ENCODE data around the gene LINGO1. TPM values are rescaled to one million over a fixed set of nuclear protein-coding genes. Genes with fewer than 3 reads are reported as not detected.

LINGO1 gene
- total and polyA plus RNA-seq, 5 donors from 2014 or later = not detected

GRCh38 chr15:77671362-77672056 is 38.8 kb upstream of the LINGO1 start:
- H3K4me3 Mint-ChIP-seq = no peak overlapping the region
- Histone ChIP-seq H3K4me1 (ENCODE audit: control insufficient read depth, insufficient read depth, low read length, poor library complexity, severe bottlenecking) (no peaks in the 10 kb centered on the region), H3K4me3 (ENCODE audit: low read depth, low read length) (no peak overlapping the region), H3K36me3 (ENCODE audit: control insufficient read depth, insufficient read depth, low read length) (no peaks in the 10 kb centered on the region), H3K27ac (ENCODE audit: insufficient read depth, low read length, poor library complexity, severe bottlenecking) (no peak overlapping the region), H3K9me3 (ENCODE audit: control insufficient read depth in 2 of 2, low read length in 2 of 2) (no peaks in the 10 kb centered on the region), H3K27me3 (ENCODE audit: control insufficient read depth, insufficient read depth, low read length) (no peaks in the 10 kb centered on the region)
- no peaks in the 10 kb centered on the region for H3K4me1 Mint-ChIP-seq
- H3K9me3 Mint-ChIP-seq = no peaks in the 10 kb centered on the region
- no peaks in the 10 kb centered on the region for H3K36me3 Mint-ChIP-seq
- peaks cover 7% of the 10 kb centered on the region for H3K27me3 Mint-ChIP-seq
- DNase-seq = no peak
- H3K27ac Mint-ChIP-seq = no peak overlapping the region
- no peak for ATAC-seq (ENCODE audit: low read depth in 2 of 2)

- ATAC-seq (ENCODE audit: low read depth in 2 of 2) (no peak), DNase-seq (no peak)
- Mint-ChIP-seq H3K27ac (no peak overlapping the region), H3K27me3 (peaks cover 5% of the 10 kb centered on the region), H3K4me3 (no peak overlapping the region), H3K9me3 (no peaks in the 10 kb centered on the region), H3K36me3 (no peaks in the 10 kb centered on the region), H3K4me1 (no peaks in the 10 kb centered on the region)
- Histone ChIP-seq H3K27me3 (ENCODE audit: control insufficient read depth, insufficient read depth, low read length) (no peaks in the 10 kb centered on the region), H3K27ac (ENCODE audit: insufficient read depth, low read length, poor library complexity, severe bottlenecking) (no peak overlapping the region), H3K36me3 (ENCODE audit: control insufficient read depth, insufficient read depth, low read length) (no peaks in the 10 kb centered on the region), H3K4me3 (ENCODE audit: low read depth, low read length) (no peak overlapping the region), H3K9me3 (ENCODE audit: control insufficient read depth in 2 of 2, low read length in 2 of 2) (no peaks in the 10 kb centered on the region), H3K4me1 (ENCODE audit: control insufficient read depth, insufficient read depth, low read length, poor library complexity, severe bottlenecking) (no peaks in the 10 kb centered on the region)
These were observed 38.0 kb upstream of the LINGO1 start for GRCh38 chr15:77670558-77671361.

DNA sequence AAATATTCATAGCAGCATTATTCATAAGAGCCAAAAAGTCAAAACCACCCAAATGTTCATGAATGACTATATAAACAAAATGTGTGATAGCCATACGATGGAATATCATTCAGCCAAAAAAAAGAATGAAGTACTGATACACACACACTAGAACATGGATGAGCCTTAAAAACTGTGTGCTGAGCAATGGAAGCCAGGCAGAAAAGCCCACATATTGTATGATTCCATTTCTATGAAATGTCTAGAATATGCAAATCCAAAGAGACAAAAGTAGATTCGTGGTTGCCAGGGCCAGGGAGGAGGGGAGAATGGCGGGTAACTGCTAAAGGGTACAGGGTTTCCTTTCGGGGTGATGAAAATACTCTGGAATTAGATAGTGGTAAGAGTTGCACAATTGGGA is 37.2 kb upstream of the LINGO1 start:
- ATAC-seq (ENCODE audit: low read depth in 2 of 2) = no peak
- no peak overlapping the region for H3K4me3 ChIP-seq (ENCODE audit: low read depth, low read length)
- H3K4me1 Mint-ChIP-seq = no peaks in the 10 kb centered on the region
- no peak overlapping the region for H3K27ac ChIP-seq (ENCODE audit: insufficient read depth, low read length, poor library complexity, severe bottlenecking)
- no peaks in the 10 kb centered on the region for H3K9me3 ChIP-seq (ENCODE audit: control insufficient read depth in 2 of 2, low read length in 2 of 2)
- H3K27me3 Mint-ChIP-seq = no peaks in the 10 kb centered on the region
- no peaks in the 10 kb centered on the region for H3K36me3 ChIP-seq (ENCODE audit: control insufficient read depth, insufficient read depth, low read length)
- DNase-seq = no peak
- H3K4me1 ChIP-seq (ENCODE audit: control insufficient read depth, insufficient read depth, low read length, poor library complexity, severe bottlenecking) = no peaks in the 10 kb centered on the region
- H3K27ac Mint-ChIP-seq = no peak overlapping the region
- no peaks in the 10 kb centered on the region for H3K27me3 ChIP-seq (ENCODE audit: control insufficient read depth, insufficient read depth, low read length)
- no peaks in the 10 kb centered on the region for H3K36me3 Mint-ChIP-seq
- no peak overlapping the region for H3K4me3 Mint-ChIP-seq
- H3K9me3 Mint-ChIP-seq = no peaks in the 10 kb centered on the region

DNA sequence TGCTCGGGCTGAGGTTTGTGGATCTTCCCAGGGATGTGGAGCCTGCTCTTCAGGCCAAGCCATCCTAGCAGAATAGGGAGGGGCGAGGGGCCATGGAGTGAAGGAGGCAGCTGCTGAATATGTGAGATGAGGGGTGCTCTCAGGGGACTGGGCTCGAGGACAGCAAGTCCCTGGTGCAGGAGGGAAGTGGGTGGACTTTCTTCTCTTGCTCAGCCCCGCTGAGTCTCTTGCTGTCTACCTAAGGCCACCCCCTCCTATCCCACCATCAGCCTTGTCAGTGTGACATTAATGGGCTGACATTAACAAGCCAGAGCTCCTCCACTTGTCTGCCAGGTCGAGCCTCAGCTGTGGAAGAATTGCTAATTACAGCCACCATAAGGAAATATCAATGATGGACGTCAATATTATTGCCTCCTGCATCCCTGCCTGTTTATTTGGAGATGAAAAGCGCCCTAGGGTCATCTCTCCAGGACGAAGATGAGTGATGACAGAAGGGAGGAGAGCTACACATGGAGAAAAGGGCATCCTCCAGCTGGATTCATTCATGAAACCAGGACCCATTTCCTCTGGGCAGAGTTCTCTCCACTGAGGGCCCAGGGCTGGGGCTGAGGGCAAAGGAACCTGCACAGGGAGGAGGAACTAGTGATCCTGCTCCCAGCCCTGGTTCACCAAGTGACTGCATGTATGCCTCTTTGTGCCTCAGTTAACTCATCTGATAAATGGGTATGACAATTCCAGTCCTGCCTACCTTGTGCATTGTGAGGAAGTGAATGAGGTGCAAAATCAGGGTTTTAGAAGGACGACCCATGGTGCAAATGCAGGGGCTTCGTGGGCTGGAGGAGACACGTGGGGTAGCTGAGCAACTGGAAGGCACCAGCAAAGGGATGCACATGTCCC is 34.9 kb upstream of the LINGO1 start:
- Mint-ChIP-seq H3K9me3 (no peaks in the 10 kb centered on the region), H3K4me1 (no peaks in the 10 kb centered on the region), H3K36me3 (no peaks in the 10 kb centered on the region), H3K27me3 (no peaks in the 10 kb centered on the region), H3K4me3 (no peak overlapping the region), H3K27ac (no peak overlapping the region)
- no peaks in the 10 kb centered on the region for H3K9me3 ChIP-seq (ENCODE audit: control insufficient read depth in 2 of 2, low read length in 2 of 2)
- ATAC-seq (ENCODE audit: low read depth in 2 of 2) = no peak
- H3K36me3 ChIP-seq (ENCODE audit: control insufficient read depth, insufficient read depth, low read length) = no peaks in the 10 kb centered on the region
- no peak overlapping the region for H3K27ac ChIP-seq (ENCODE audit: insufficient read depth, low read length, poor library complexity, severe bottlenecking)
- no peaks in the 10 kb centered on the region for H3K4me1 ChIP-seq (ENCODE audit: control insufficient read depth, insufficient read depth, low read length, poor library complexity, severe bottlenecking)
- H3K4me3 ChIP-seq (ENCODE audit: low read depth, low read length) = no peak overlapping the region
- DNase-seq = no peak
- H3K27me3 ChIP-seq (ENCODE audit: control insufficient read depth, insufficient read depth, low read length) = no peaks in the 10 kb centered on the region

DNA sequence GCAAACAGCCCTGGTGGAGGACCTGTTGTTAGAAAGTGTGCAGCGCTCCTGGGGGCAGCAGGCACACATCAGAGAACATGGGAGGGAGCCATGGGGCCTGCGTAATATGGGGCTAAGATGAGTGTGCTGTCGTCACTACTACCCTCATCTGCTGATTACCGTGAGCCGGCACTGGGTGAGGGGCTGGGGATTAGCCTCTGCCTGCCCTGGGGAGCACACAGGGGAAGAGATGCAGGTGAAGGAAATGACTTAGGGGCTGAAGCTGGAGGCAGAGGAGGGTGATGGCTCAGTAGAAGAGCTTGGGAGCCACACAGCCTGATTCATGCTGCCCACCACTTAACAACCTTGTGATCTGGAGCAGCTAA is 33.6 kb upstream of the LINGO1 start:
- Histone ChIP-seq H3K4me1 (ENCODE audit: control insufficient read depth, insufficient read depth, low read length, poor library complexity, severe bottlenecking) (no peaks in the 10 kb centered on the region), H3K9me3 (ENCODE audit: control insufficient read depth in 2 of 2, low read length in 2 of 2) (no peaks in the 10 kb centered on the region), H3K27me3 (ENCODE audit: control insufficient read depth, insufficient read depth, low read length) (no peaks in the 10 kb centered on the region), H3K4me3 (ENCODE audit: low read depth, low read length) (no peak overlapping the region), H3K27ac (ENCODE audit: insufficient read depth, low read length, poor library complexity, severe bottlenecking) (no peak overlapping the region), H3K36me3 (ENCODE audit: control insufficient read depth, insufficient read depth, low read length) (no peaks in the 10 kb centered on the region)
- ATAC-seq (ENCODE audit: low read depth in 2 of 2) = no peak
- Mint-ChIP-seq H3K27me3 (no peaks in the 10 kb centered on the region), H3K9me3 (no peaks in the 10 kb centered on the region), H3K4me1 (no peaks in the 10 kb centered on the region), H3K4me3 (no peak overlapping the region), H3K36me3 (no peaks in the 10 kb centered on the region), H3K27ac (no peak overlapping the region)
- DNase-seq = no peak

GRCh38 chr15:77665530-77666295 is 33.0 kb upstream of the LINGO1 start:
- Histone ChIP-seq H3K4me3 (ENCODE audit: low read depth, low read length) (no peak overlapping the region), H3K36me3 (ENCODE audit: control insufficient read depth, insufficient read depth, low read length) (no peaks in the 10 kb centered on the region), H3K27me3 (ENCODE audit: control insufficient read depth, insufficient read depth, low read length) (no peaks in the 10 kb centered on the region), H3K4me1 (ENCODE audit: control insufficient read depth, insufficient read depth, low read length, poor library complexity, severe bottlenecking) (no peaks in the 10 kb centered on the region), H3K27ac (ENCODE audit: insufficient read depth, low read length, poor library complexity, severe bottlenecking) (no peak overlapping the region), H3K9me3 (ENCODE audit: control insufficient read depth in 2 of 2, low read length in 2 of 2) (no peaks in the 10 kb centered on the region)
- DNase-seq (no peak), ATAC-seq (ENCODE audit: low read depth in 2 of 2) (no peak)
- no peaks in the 10 kb centered on the region for H3K27me3 Mint-ChIP-seq
- H3K4me1 Mint-ChIP-seq = no peaks in the 10 kb centered on the region
- H3K36me3 Mint-ChIP-seq = no peaks in the 10 kb centered on the region
- no peaks in the 10 kb centered on the region for H3K9me3 Mint-ChIP-seq
- no peak overlapping the region for H3K4me3 Mint-ChIP-seq
- no peak overlapping the region for H3K27ac Mint-ChIP-seq

- H3K4me1 Mint-ChIP-seq = no peaks in the 10 kb centered on the region
- H3K9me3 Mint-ChIP-seq = no peaks in the 10 kb centered on the region
- no peak overlapping the region for H3K4me3 ChIP-seq (ENCODE audit: low read depth, low read length)
- H3K36me3 ChIP-seq (ENCODE audit: control insufficient read depth, insufficient read depth, low read length) = no peaks in the 10 kb centered on the region
- H3K27me3 ChIP-seq (ENCODE audit: control insufficient read depth, insufficient read depth, low read length) = no peaks in the 10 kb centered on the region
- H3K27ac Mint-ChIP-seq = no peak overlapping the region
- no peak overlapping the region for H3K4me3 Mint-ChIP-seq
- H3K4me1 ChIP-seq (ENCODE audit: control insufficient read depth, insufficient read depth, low read length, poor library complexity, severe bottlenecking) = no peaks in the 10 kb centered on the region
- H3K27ac ChIP-seq (ENCODE audit: insufficient read depth, low read length, poor library complexity, severe bottlenecking) = no peak overlapping the region
- no peaks in the 10 kb centered on the region for H3K9me3 ChIP-seq (ENCODE audit: control insufficient read depth in 2 of 2, low read length in 2 of 2)
- H3K27me3 Mint-ChIP-seq = no peaks in the 10 kb centered on the region
- ATAC-seq (ENCODE audit: low read depth in 2 of 2) (no peak), DNase-seq (no peak)
- H3K36me3 Mint-ChIP-seq = no peaks in the 10 kb centered on the region
These were observed 31.7 kb upstream of the LINGO1 start for GRCh38 chr15:77664428-77664827.
